Measurements from ENCODE around the gene NOL8.

NOL8 gene

GRCh38 chr9:92292338-92293074 lies 32.6 kb downstream of the NOL8 start:
- Histone ChIP-seq H3K4me3 (ENCODE audit: low read depth, low read length) (peak overlapping the region; percentile 95), H3K4me1 (ENCODE audit: control insufficient read depth, insufficient read depth, low read length) (peaks cover 5% of the 10 kb centered on the region), H3K27me3 (ENCODE audit: control insufficient read depth, insufficient read depth, low read length) (no peaks in the 10 kb centered on the region), H3K9me3 (ENCODE audit: control insufficient read depth, insufficient read depth, low read length) (no peaks in the 10 kb centered on the region), H3K27ac (ENCODE audit: low read depth, low read length) (peak overlapping the region; percentile 90), H3K9ac (ENCODE audit: low read depth, low read length) (peak overlapping the region; percentile 98), H3K36me3 (ENCODE audit: control insufficient read depth, insufficient read depth, low read length) (peaks cover 54% of the 10 kb centered on the region)

- Histone ChIP-seq H3K27me3 (ENCODE audit: control insufficient read depth, insufficient read depth, low read length) (no peaks in the 10 kb centered on the region), H3K27ac (ENCODE audit: low read depth, low read length) (no peak overlapping the region), H3K9me3 (ENCODE audit: control insufficient read depth, insufficient read depth, low read length) (no peaks in the 10 kb centered on the region), H3K36me3 (ENCODE audit: control insufficient read depth, insufficient read depth, low read length) (peaks cover 56% of the 10 kb centered on the region), H3K4me3 (ENCODE audit: low read depth, low read length) (peak overlapping the region; percentile 95), H3K9ac (ENCODE audit: low read depth, low read length) (no peak overlapping the region), H3K4me1 (ENCODE audit: control insufficient read depth, insufficient read depth, low read length) (peaks cover 5% of the 10 kb centered on the region)
These were observed 33.6 kb downstream of the NOL8 start for GRCh38 chr9:92291577-92291976.

- Histone ChIP-seq H3K27ac (ENCODE audit: low read depth, low read length) (no peak overlapping the region), H3K4me1 (ENCODE audit: control insufficient read depth, insufficient read depth, low read length) (peaks cover 5% of the 10 kb centered on the region), H3K9me3 (ENCODE audit: control insufficient read depth, insufficient read depth, low read length) (no peaks in the 10 kb centered on the region), H3K9ac (ENCODE audit: low read depth, low read length) (no peak overlapping the region), H3K4me3 (ENCODE audit: low read depth, low read length) (0 out of 2 replicates have a peak overlapping the region, but pooled peaks have one; percentile 95), H3K36me3 (ENCODE audit: control insufficient read depth, insufficient read depth, low read length) (peaks cover 60% of the 10 kb centered on the region), H3K27me3 (ENCODE audit: control insufficient read depth, insufficient read depth, low read length) (no peaks in the 10 kb centered on the region)
These were observed 34.2 kb downstream of the NOL8 start for GRCh38 chr9:92290785-92291429.

- H3K9me3 ChIP-seq (ENCODE audit: control insufficient read depth, insufficient read depth, low read length), result no peaks in the 10 kb centered on the region
- H3K4me1 ChIP-seq (ENCODE audit: control insufficient read depth, insufficient read depth, low read length), result peaks cover 5% of the 10 kb centered on the region
- no peak overlapping the region for H3K9ac ChIP-seq (ENCODE audit: low read depth, low read length)
- H3K27ac ChIP-seq (ENCODE audit: low read depth, low read length), result no peak overlapping the region
- no peaks in the 10 kb centered on the region for H3K27me3 ChIP-seq (ENCODE audit: control insufficient read depth, insufficient read depth, low read length)
- no peak overlapping the region for H3K4me3 ChIP-seq (ENCODE audit: low read depth, low read length)
- peaks cover 71% of the 10 kb centered on the region for H3K36me3 ChIP-seq (ENCODE audit: control insufficient read depth, insufficient read depth, low read length)
These were observed 35.3 kb downstream of the NOL8 start for GRCh38 chr9:92289708-92290390.

GRCh38 chr9:92279302-92279701 lies 45.8 kb downstream of the NOL8 start:
- H3K4me3 ChIP-seq (ENCODE audit: low read depth, low read length), result no peak overlapping the region
- no peak overlapping the region for H3K9ac ChIP-seq (ENCODE audit: low read depth, low read length)
- no peaks in the 10 kb centered on the region for H3K9me3 ChIP-seq (ENCODE audit: control insufficient read depth, insufficient read depth, low read length)
- no peaks in the 10 kb centered on the region for H3K4me1 ChIP-seq (ENCODE audit: control insufficient read depth, insufficient read depth, low read length)
- H3K36me3 ChIP-seq (ENCODE audit: control insufficient read depth, insufficient read depth, low read length), result peaks cover 99% of the 10 kb centered on the region
- no peak overlapping the region for H3K27ac ChIP-seq (ENCODE audit: low read depth, low read length)
- H3K27me3 ChIP-seq (ENCODE audit: control insufficient read depth, insufficient read depth, low read length), result no peaks in the 10 kb centered on the region

GRCh38 chr9:92278110-92278509 lies 47.0 kb downstream of the NOL8 start:
- no peaks in the 10 kb centered on the region for H3K27me3 ChIP-seq (ENCODE audit: control insufficient read depth, insufficient read depth, low read length)
- no peak overlapping the region for H3K9ac ChIP-seq (ENCODE audit: low read depth, low read length)
- H3K27ac ChIP-seq (ENCODE audit: low read depth, low read length), result no peak overlapping the region
- H3K9me3 ChIP-seq (ENCODE audit: control insufficient read depth, insufficient read depth, low read length), result no peaks in the 10 kb centered on the region
- H3K4me3 ChIP-seq (ENCODE audit: low read depth, low read length), result no peak overlapping the region
- peaks cover 99% of the 10 kb centered on the region for H3K36me3 ChIP-seq (ENCODE audit: control insufficient read depth, insufficient read depth, low read length)
- no peaks in the 10 kb centered on the region for H3K4me1 ChIP-seq (ENCODE audit: control insufficient read depth, insufficient read depth, low read length)

- no peak overlapping the region for H3K4me3 ChIP-seq (ENCODE audit: low read depth, low read length)
- H3K4me1 ChIP-seq (ENCODE audit: control insufficient read depth, insufficient read depth, low read length), result no peaks in the 10 kb centered on the region
- H3K9ac ChIP-seq (ENCODE audit: low read depth, low read length), result no peak overlapping the region
- no peaks in the 10 kb centered on the region for H3K9me3 ChIP-seq (ENCODE audit: control insufficient read depth, insufficient read depth, low read length)
- no peak overlapping the region for H3K27ac ChIP-seq (ENCODE audit: low read depth, low read length)
- H3K27me3 ChIP-seq (ENCODE audit: control insufficient read depth, insufficient read depth, low read length), result no peaks in the 10 kb centered on the region
- H3K36me3 ChIP-seq (ENCODE audit: control insufficient read depth, insufficient read depth, low read length), result peaks cover 98% of the 10 kb centered on the region
These were observed 48.7 kb downstream of the NOL8 start for GRCh38 chr9:92276331-92277032.

- peaks cover 98% of the 10 kb centered on the region for H3K36me3 ChIP-seq (ENCODE audit: control insufficient read depth, insufficient read depth, low read length)
- H3K4me3 ChIP-seq (ENCODE audit: low read depth, low read length), result no peak overlapping the region
- no peaks in the 10 kb centered on the region for H3K27me3 ChIP-seq (ENCODE audit: control insufficient read depth, insufficient read depth, low read length)
- no peak overlapping the region for H3K27ac ChIP-seq (ENCODE audit: low read depth, low read length)
- H3K4me1 ChIP-seq (ENCODE audit: control insufficient read depth, insufficient read depth, low read length), result no peaks in the 10 kb centered on the region
- no peak overlapping the region for H3K9ac ChIP-seq (ENCODE audit: low read depth, low read length)
- H3K9me3 ChIP-seq (ENCODE audit: control insufficient read depth, insufficient read depth, low read length), result no peaks in the 10 kb centered on the region
These were observed 49.6 kb downstream of the NOL8 start for GRCh38 chr9:92275541-92275940.

- no peak overlapping the region for H3K27ac ChIP-seq (ENCODE audit: low read depth, low read length)
- H3K36me3 ChIP-seq (ENCODE audit: control insufficient read depth, insufficient read depth, low read length), result peaks cover 98% of the 10 kb centered on the region
- H3K27me3 ChIP-seq (ENCODE audit: control insufficient read depth, insufficient read depth, low read length), result no peaks in the 10 kb centered on the region
- no peak overlapping the region for H3K4me3 ChIP-seq (ENCODE audit: low read depth, low read length)
- no peaks in the 10 kb centered on the region for H3K9me3 ChIP-seq (ENCODE audit: control insufficient read depth, insufficient read depth, low read length)
- no peaks in the 10 kb centered on the region for H3K4me1 ChIP-seq (ENCODE audit: control insufficient read depth, insufficient read depth, low read length)
- H3K9ac ChIP-seq (ENCODE audit: low read depth, low read length), result no peak overlapping the region
These were observed 54.6 kb downstream of the NOL8 start for GRCh38 chr9:92270511-92270910.

GRCh38 chr9:92266486-92266885 lies 58.7 kb downstream of the NOL8 start:
- no peak overlapping the region for H3K4me3 ChIP-seq (ENCODE audit: low read depth, low read length)
- H3K9me3 ChIP-seq (ENCODE audit: control insufficient read depth, insufficient read depth, low read length), result no peaks in the 10 kb centered on the region
- no peaks in the 10 kb centered on the region for H3K27me3 ChIP-seq (ENCODE audit: control insufficient read depth, insufficient read depth, low read length)
- no peaks in the 10 kb centered on the region for H3K4me1 ChIP-seq (ENCODE audit: control insufficient read depth, insufficient read depth, low read length)
- H3K27ac ChIP-seq (ENCODE audit: low read depth, low read length), result no peak overlapping the region
- no peak overlapping the region for H3K9ac ChIP-seq (ENCODE audit: low read depth, low read length)
- H3K36me3 ChIP-seq (ENCODE audit: control insufficient read depth, insufficient read depth, low read length), result peaks cover 100% of the 10 kb centered on the region
